CD4-positive, alpha-beta T cell treated with Interleukin-6 for 4 hours (primary cell): Measurements from ENCODE around the gene UNC5C.

Experiments used
- DNase-seq: peaks from one replicate; pipeline ENCODE4 v3.0.0-alpha.2; 2020; ENCODE audit warnings: mixed read lengths

The UNC5C gene

DNA sequence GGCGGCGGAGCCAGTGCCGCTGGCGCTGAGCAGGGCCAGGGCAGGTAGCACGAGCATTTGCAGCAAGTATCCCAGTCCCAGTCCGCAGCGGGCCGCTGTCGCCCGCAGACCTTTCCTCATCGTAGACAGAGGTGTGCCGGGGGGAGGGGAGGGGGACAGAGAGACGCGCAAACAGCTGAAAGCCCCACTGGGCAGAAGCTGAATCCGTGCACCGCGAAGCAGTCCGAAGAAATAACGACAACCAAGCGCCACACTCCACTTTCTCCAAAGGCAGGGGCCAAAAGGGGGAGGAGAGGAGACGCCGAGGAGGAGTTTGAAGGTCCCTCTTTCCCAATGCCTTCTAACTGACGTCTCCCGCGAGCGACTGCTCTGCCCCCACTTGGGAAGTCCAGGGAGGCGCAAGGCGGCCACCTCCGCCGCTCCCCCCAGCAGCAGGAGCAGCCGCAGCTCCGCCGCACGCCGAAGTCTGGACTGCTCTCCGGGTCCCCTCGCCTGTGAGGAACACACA, at the start of gene UNC5C:
TSS of gene UNC5C (minus strand) at position 236 of the 508 bp plus-strand sequence.
- no peak for DNase-seq

DNA sequence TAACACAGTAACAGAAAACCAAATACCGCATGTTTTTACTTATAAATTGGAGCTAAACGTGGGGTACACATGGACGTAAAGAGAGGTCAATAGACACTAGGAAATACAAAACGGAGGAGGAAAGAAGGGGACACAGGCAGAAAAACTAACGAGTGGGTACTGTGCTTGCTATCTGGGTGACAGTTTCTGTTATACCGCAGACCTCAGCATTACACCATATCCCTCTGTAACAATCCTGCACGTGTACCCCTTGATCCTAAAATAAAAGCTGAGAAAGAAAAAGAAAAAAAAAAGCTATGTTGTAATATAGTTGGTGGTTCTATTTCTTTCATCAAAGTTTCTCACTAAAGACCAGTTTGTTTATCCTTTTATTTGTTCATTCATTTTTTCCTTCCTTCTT, 47.9 kb upstream of the UNC5C start:
- DNase-seq, result no peak

DNA sequence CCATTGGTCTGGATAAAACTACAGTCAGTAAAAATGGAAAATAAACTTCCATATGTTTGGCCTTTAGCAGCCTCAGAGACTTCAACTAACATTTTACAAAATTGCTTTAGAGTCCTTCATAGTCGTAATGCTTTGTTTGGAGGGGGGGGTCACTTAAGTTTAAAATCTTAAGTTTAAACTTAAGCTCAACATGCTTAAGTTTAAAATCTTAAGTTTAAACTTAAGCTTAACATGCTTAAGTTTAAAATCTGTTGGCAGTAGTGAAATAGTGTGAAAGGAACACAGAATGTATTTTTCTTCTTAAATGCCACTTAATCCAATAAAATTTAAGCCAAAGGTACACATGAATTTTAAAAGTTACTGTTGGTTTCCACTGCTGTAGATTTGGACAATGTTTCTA, 45.9 kb upstream of the UNC5C start:
- DNase-seq, result no peak

DNA sequence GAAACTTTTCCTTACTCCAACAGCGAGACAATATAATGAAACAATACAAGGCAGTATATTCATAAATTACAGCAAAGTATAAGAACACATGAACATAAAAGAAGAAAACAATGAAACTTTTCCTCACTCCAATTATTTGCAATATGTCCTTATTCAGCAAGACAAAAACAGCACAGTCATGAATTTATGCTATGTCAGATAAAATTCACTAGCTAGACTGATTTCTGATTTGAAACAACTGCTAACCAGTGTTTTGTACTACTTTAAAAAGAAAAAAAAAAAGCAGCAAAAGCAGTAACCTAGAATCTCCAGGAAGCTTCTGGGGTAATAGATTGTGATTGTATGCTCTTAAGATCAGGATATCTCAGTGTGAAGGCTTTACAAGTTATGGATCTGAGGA, 45.2 kb upstream of the UNC5C start:
- no peak for DNase-seq

DNA sequence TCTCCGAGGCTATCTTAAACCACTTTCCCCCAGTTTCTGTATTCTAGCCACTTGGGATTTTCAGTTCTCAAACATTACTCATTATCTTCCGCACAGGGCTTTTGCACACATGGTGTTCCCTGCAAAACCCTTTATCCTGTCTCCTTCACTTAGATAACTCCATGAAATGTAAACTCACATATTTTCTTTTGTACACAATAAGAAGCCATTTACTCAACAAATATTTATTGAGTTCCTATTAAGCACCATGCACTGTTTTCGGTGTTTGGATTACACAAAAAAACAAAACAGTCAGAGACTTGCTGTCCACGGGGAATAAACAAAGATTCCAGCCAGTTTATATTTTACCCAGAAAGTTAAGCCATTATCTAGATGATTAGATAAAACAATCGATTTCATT, 42.5 kb upstream of the UNC5C start:
- DNase-seq, result no peak

DNA sequence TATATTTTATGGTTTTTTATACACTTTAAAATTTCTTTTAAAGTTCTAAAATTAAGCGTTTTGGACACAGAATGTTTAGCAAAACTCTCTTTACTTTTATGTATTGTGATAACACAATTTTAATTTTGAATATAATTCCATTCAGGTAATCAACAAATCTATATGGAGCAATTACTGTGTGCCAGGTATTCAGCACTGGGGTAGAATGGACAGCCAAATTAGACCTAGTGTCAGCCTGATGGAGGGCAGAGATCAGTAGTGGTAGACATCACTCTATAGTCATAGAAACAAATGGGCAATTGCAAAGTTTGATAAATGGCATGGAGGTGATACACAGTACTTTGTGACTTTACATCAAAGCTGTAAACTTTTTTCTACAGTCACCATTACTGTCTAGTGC, 41.8 kb upstream of the UNC5C start:
- no peak for DNase-seq

DNA sequence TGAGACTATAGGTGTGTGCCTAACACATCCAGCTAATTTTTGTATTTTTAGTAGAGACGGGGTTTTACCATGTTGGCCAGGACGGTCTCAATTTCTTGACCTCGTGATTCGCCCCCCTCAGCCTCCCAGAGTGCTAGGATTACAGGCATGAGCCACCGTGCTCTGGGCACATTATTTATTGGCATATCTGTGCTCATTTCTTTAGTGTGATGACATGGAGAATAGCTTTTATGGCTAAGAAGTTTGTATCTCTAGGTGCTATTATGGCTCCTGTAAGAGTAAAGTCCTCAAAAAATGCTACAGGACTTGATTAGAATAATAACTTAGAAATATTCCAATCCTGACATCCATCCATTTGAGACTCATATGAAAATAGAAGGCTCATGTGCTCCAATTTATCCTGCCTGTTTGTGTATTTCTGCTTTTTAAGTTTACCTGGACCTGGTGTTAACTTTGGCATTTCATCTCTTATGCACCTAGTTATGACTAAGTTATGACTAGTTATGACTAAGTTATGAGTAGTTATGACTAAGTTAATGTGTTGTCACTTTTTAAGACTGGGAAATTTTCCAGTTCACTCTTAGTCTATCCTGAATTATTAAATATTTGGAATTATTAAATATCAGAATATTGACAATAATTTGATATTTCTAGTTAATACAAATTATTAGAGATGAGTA, 36.4 kb upstream of the UNC5C start:
- no peak for DNase-seq

DNA sequence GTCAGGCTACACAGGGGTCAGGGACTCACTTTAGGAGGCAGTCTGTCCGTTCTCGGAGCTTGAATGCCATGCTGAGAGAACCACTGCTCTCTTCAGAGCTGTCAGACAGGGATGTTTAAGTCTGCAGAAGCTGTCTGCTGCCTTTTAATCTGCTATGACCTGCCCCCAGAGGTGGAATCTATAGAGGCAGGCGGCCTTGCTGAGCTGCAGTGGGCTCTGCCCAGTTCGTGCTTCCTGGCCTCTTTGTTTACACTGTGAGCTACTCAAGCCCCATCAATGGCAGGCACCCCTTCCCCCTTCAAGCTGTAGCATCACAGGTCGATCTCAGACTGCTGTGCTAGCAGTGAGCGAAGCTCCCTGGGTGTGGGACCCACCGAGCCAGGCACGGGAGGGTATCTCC, 31.5 kb upstream of the UNC5C start:
- DNase-seq, result no peak

DNA sequence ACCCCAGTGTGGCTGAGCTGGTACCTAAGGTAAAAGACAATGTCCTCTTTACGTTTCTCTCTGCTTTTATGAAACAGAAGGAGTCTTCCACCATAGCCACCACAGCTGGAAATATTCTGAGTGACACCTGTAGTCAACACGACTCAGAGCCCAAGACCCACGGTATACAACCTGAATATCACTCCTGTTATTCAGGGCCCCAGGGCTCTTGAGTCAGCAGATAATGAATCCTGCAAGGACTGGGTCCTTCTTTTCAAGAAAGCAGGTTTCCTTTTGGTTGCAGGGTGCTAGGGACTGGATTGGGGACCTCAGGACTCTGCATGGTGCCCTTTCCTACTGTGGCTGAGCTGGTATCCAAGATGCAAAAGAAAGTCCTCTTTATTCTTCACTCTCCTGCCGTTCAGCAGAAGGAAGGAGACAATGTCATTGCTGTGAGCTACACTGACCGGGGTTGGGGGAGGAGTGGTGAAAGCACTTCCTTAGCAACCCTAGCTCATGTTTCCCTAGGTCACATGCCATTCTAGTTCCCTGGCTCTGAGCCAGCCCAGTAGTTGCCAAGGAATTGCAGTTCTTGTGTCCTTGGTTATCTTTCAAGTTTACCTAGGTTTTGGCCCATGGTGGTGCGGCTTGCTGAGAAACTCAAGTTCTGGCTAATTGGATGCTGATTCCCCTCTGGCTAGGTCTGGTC, 23.7 kb upstream of the UNC5C start:
- DNase-seq, result no peak

DNA sequence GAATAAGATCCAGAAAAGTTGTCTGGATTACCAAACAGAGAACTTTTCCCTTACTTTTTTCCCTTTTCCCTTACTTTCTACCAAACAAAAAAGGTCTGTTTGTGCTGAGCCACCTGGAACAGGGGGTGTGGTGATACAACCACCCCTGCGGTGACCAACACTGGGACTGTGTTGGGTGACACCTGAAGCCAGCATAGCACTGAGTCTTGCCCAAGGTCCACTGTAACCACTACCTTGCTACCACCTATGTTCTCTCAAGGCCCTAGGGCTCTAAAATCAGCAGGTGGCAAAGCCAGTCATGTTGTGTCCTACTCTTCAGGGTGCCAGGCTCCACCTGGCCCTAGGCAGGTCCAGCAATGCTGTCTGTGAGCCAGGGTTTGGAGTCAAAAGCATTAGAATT, 22.8 kb upstream of the UNC5C start:
- DNase-seq, result no peak

DNA sequence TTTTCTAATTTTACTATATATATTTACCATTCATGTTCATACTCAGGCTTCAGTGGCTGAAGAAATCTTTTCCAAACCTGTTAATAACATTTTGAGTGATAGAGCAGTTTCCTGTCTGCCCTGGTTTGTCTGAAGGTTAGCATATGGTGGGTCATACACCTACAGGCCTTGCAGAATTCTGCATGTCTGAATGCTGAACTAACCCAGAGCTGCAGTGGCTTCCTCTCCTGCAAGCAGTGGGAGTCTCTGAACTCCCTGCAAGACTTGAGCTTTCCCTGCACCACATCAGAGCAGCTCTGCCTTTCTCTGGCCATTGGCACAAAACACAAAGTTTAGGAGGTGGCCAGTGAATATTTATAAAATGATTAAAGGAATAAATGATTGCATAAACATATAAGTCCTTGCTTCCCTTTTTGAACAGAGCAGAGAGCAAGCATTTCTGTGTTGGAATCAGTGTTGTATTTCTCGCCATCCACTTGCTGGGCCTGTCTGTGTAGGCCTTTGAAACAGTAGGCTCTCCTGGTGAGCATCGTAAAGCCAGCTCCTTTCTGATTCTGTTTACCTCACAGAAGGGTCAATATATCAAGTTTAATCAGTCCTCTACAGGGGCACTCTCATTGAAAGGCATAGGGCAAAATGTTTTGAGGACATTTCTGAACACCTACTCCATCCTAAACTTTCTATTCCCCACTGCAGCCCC, 15.0 kb upstream of the UNC5C start:
- DNase-seq, result no peak

DNA sequence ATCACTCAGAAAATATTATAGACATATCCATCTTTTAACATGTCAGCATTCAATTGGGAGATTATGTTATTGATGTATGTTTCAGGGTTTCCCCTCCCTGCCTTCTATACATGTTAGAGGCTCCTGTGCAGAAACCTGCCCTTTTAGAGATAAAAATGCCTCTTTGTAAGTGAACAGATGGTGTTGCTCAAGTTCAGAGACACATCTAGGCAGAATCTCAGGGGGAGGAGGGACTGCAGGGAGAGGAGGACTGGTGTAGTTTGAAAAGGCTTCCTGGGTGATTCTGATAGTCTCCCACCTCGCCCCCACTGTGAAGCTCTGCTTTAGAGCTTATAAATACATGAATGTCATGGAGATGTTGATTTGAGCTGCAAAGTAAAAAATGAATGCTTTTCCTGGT, 12.0 kb upstream of the UNC5C start:
- DNase-seq, result no peak

DNA sequence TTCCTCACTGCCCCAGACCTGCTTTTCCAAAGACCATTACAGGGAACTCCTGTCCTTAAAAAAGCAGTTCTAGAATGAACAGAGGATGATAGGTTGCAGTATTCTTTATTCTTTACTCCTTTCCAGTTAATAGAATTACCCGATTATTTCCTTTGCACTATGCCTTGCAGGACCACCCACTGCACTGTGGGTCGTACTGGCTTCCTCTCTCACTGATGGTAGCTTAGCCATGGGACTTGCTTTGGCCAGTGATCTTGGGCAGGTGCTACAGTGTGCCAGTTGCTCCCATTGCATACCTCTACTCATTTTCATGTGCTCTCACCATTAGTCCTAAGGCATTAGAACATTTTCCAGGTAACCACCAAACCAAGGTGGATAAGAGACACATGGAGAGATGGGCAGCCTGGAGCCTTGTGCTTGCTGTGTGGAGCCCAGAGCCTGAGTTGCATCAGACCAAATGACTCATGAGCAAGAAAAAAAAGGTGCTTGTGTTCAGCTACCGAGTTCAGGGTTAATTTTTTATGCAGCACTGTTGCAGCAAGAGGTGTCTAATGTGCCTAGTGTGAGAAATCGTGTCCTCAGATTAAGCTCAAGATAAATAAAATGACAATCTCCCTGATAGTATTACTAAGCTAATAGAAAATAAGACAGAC, 7.6 kb upstream of the UNC5C start:
- DNase-seq, result no peak

DNA sequence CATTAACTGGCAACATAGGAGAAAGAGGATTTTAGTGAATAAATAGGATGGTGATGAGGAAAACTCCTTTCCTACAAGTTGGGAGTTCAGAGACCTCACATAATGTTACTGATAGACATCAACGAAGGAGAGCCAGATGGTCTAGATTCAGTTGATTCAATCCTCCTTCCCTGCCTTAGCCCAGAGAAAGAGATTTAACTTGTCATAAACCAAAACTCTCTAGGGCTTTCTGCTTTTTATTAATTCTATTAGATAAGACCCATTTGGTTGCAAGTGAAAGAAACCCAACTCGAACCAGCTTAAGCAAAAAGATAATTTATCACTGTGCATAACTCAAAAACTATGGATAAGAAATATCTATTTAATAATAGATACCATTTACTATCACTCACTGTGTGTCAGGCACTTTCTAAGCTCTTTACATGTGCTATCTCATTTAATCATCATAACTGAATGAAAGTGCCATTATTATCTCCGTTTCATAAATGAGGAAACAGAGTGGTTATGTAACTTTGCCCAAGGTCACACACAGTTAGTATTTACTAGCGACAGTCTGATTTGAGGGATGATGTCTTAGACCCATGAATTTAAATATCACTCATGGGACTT, 4.3 kb upstream of the UNC5C start:
- DNase-seq, result no peak

DNA sequence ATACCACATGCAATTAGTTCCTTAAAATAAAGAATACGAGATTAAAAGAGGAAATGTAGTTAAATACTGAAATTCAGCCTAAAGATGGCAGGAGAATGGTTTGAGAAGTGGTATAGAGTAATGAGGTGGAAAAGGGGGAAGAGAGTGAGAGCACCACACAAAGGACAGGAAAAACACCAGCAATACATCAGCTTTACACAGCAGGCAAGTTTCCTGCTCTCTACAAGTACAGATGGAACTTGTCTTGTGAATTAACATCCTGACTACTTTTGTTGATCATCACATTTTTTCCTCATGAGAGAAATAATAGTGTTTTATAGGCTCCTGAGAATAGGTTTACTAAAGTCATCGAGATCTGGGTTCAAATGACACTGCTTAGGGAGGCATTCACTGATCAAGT, 2.9 kb upstream of the UNC5C start:
- no peak for DNase-seq

DNA sequence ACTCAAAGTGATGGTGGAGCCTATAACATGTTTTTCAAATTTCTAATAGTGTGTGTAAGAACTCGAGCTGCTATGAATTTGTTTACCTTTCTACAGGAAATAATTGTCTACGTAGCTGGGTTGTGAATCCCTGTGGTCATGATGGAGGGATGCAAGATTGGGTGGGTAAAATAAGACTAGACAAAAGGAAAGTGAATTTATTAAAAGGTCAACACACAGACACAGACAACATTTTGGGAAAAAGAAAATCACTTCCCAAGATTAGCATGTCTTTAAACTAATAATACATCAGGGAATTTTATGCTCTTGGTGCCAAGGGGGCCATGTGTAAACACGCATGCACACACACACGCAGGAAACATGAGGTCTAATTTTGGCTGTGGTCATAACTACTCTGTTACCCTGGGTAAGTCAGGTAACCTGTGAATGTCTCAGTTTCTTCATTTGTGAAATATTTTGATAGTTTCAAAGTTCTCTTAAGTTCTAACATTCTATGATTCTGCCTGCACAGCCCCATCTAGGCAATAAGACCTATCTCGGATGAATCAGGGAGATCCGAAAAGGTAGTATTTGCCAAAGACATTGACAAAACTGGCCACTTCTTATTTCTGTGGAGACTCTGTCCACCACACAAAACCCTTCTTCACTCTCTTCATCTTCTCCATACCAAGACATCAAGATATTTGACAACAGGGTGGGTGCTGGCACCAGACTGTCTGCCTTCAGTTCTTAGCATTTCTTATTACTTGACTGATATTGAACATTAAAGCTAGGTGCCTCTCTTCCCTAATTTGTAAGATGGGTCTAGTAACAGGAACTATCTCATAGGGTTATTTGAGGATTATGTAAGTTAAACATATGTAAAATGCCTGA, 1.6 kb upstream of the UNC5C start:
- no peak for DNase-seq

DNA sequence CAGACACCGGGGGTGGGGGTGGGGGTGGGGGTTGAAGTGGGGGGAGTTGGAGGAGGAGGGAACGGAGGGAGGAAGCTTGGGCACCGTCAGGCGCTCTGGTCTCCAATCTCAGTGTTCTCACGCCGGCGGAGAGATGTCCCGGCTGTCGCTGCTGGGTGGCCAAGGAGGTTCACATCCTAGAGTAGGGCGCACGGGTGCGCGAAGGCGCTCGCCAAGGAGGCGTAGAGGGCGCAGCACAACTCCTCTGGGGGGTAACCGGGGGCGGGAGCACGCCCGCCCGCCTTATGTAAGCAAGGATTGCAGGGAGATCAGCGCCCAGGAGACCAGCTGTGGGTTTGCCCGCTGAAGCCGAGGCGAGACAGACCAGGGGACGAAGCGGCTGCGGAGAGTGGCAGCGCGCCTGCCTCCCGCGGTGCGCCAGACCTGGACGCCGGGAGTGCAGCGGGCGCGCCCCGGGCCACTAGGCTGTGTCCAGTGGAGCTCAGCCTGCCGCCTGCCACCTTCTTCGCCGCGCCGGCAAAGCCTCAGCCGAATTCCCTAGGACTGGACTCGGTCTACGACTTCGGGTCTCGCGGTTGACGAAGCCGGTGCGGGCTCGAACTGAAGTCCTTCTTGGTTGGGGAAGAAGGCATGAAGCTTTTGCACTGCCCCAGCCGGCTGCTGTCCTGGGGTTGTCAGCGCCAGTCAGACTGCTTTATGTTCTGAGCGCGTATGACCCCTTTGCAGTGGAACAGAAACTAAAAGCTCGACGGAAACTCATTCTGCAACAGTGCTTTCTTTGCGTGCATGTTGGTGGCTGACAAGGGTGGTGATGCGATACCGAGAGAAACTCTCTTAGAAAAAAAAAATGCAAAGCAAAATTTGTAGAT, 707 bp upstream of the UNC5C start:
- no peak for DNase-seq

DNA sequence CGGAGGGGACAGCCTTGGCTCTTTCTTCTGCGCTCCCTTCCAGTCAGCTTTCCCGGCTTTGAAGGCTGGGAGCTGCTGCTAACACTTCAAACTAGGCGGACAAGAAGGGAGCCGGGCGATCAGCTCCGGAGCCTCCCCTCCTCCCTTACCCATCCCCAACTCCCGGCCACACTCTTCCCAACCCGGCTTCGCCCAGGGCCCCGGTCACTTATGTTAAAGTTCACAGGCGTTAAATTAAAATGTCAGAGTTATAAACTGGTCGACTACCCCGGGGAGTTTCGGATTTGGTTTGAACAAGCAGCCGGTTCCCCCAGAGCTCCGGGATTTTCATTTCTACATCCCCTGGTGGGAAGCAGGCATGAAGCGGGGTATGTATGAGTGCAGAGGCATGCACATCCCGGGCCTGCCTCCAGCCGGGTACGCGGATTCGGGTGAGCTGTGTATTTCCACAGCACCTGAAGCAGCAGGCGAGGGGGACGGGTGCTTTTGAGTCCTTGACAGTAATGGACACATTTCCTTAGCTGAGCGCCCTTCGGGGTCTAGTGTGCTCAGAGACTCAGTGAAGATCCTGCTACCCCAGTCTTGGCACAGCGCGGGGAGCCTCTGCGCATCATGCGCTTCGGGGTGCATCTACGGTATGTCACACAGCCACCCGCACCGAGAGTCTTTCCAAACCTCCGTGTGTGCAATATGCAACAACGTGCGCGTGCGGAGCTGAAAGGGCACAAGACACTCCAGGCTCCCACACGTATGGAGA, 880 bp downstream of the UNC5C start:
- no peak for DNase-seq

DNA sequence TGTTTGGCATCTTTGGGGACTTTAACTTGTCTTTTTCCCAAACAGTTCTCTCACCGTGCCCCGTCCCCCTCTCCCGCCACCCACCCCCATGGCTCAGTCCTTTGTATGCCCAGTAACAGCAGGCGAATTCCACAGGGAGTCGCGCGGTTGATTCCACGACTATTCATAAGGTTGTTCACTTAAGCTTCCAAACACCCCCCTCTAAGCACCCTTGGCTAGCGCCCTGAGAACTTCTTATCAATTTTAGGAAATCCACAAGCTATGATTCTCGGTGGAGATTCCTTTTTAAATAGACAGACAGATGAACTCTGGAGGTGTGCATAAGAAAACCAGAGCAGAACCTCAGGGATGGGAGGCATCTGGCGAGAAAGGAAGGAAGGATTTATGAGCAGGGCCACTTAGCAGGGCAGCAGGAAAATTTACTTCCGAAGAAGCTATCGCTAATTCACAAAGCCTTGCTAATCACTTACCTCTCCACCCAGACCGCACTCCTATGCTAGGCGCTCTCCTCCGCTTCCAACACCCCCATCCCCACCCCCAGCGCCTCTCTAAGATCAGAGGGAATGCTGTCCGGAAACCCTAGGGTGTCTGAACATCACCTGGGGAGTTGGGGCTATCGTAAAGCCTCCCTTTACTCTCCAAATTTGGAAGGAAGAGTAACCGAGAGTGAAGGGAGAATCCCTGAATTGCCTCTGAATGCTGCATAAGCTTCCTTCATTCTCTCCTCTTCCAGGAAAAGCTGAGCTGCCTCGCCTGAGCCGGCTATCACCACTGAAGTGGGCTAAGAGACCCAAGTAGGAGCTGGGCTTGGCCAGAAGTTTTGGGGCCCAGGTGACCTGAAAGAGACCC, 1.7 kb downstream of the UNC5C start:
- no peak for DNase-seq
